Esophagus muscularis mucosa (tissue), 3 donors: ENCODE data around the gene PRKAR1B.

Experiments used
- CTCF ChIP-seq, 3 experiments: fragments of 200-600 bp in 2 of 3; fragments of 450-650 bp in 1 of 3; sonication (generic) in 2 of 3; IDR thresholded peaks; one replicate each; pipeline ENCODE4 v1.5.1; 2017 to 2019; ENCODE audit warnings: antibody characterized with exemption in 3 of 3, mild to moderate bottlenecking in 2 of 3, moderate library complexity in 1 of 3
- POLR2A ChIP-seq: fragments of 450-650 bp; IDR thresholded peaks from one replicate; pipeline ENCODE4 v1.6.1; 2017; ENCODE audit warnings: antibody characterized with exemption, moderate library complexity, mild to moderate bottlenecking, low read depth
- POLR2AphosphoS5 ChIP-seq, 2 donors: sonication (generic); formaldehyde crosslinking; IDR thresholded peaks; one replicate each; pipeline ENCODE4 v1.6.1; 2017; ENCODE audit warnings: antibody characterized with exemption in 2 of 2

- TF ChIP-seq CTCF (IDR thresholded peaks at IDR 0.05) (no peak), POLR2AphosphoS5 (IDR thresholded peaks at IDR 0.05) (no peak), POLR2A (no peak)
These were observed 116.9 kb downstream of the PRKAR1B start for GRCh38 chr7:610141-610530.
